ENCODE results near the gene PROX2. TPM values are rescaled to one million over a fixed set of nuclear protein-coding genes. Genes with fewer than 3 reads are reported as not detected.

Gene PROX2
- total RNA-seq, 1 experiment from 2014 or later, result not detected

DNA sequence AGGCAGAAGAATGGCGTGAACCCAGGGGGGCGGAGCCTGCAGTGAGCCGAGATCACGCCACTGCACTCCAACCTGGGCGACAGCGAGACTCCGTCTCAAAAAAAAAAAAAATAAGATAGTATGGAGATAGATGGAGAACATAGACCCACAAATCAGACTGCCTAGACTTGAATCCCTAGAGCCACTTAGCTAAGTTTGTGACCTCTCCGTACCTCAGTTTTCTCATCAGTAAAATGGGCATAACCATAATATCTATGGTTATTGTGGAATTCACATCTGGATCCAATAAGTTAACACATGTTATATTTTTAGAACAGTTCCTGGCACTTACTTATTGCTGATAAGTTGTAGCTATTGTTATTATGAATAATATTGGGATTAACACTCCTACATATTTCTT is 7.2 kb downstream of the PROX2 start:
- Histone ChIP-seq H2AFZ (no peak overlapping the region), H3K79me2 (ENCODE audit: low read depth) (no peaks in the 10 kb centered on the region), H3K9me3 (ENCODE audit: insufficient read depth, low read depth) (no peaks in the 10 kb centered on the region), H3K4me2 (no peak overlapping the region), H3K4me1 (replicated peaks; ENCODE audit: insufficient read depth) (no peaks in the 10 kb centered on the region), H3F3A (ENCODE audit: insufficient read depth, low read depth) (no peaks in the 10 kb centered on the region), H4K20me1 (ENCODE audit: insufficient read depth) (no peaks in the 10 kb centered on the region), H3K9me2 (ENCODE audit: insufficient read depth) (no peaks in the 10 kb centered on the region), H3K4me3 (no peak overlapping the region), H3K27ac (no peak overlapping the region), H3K36me3 (ENCODE audit: low read depth) (no peaks in the 10 kb centered on the region), H3K27me3 (ENCODE audit: insufficient read depth, low read depth) (peaks cover 18% of the 10 kb centered on the region)
- no TSS peak for BruUV-seq (replicated peaks)
- DNase-seq, result no peak
- CTCF ChIA-PET, result no interaction called here
- TF ChIP-seq, protein P1, sequence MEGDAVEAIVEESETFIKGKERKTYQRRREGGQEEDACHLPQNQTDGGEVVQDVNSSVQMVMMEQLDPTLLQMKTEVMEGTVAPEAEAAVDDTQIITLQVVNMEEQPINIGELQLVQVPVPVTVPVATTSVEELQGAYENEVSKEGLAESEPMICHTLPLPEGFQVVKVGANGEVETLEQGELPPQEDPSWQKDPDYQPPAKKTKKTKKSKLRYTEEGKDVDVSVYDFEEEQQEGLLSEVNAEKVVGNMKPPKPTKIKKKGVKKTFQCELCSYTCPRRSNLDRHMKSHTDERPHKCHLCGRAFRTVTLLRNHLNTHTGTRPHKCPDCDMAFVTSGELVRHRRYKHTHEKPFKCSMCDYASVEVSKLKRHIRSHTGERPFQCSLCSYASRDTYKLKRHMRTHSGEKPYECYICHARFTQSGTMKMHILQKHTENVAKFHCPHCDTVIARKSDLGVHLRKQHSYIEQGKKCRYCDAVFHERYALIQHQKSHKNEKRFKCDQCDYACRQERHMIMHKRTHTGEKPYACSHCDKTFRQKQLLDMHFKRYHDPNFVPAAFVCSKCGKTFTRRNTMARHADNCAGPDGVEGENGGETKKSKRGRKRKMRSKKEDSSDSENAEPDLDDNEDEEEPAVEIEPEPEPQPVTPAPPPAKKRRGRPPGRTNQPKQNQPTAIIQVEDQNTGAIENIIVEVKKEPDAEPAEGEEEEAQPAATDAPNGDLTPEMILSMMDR (conservative IDR thresholded peaks at IDR 0.05), result no peak
- TF ChIP-seq EZH2 (IDR thresholded peaks at IDR 0.05; ENCODE audit: low read depth), result no peak
- POLR2A ChIA-PET (ENCODE audit: unreplicated experiment), result no interaction called here
- intact Hi-C loops (cut with micrococcal nuclease; ENCODE audit: unreplicated experiment), result no loop called here

DNA sequence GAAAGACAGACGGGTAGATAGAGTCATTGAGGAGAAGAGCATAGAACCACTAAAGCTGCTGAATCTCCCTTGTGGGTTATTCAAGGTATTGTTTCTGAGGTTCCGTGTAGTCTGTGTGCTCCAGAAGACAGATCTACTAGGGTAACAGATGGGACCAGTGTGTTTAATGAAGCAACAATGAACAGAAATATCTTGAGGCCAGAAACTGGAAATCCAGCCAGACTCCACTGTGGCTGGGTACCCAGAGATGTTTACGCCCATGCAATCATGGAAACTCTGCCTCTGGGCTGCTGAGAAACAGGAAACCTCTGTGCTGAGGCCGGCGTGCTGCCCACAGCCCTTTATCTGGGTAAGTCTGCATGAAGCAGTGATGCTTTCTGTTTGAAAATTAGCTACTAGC is 8.3 kb downstream of the PROX2 start:
- no peak overlapping the region for H3K4me2 ChIP-seq
- no peak overlapping the region for H3K4me3 ChIP-seq
- no peak for DNase-seq
- no peaks in the 10 kb centered on the region for H3F3A ChIP-seq (ENCODE audit: insufficient read depth, low read depth)
- H3K27ac ChIP-seq, result no peak overlapping the region
- no peaks in the 10 kb centered on the region for H3K79me2 ChIP-seq (ENCODE audit: low read depth)
- BruUV-seq (replicated peaks), result no TSS peak
- no peaks in the 10 kb centered on the region for H4K20me1 ChIP-seq (ENCODE audit: insufficient read depth)
- no peak overlapping the region for H2AFZ ChIP-seq
- no peaks in the 10 kb centered on the region for H3K4me1 ChIP-seq (replicated peaks; ENCODE audit: insufficient read depth)
- TF ChIP-seq EZH2 (IDR thresholded peaks at IDR 0.05; ENCODE audit: low read depth), result no peak
- TF ChIP-seq, protein P1 (conservative IDR thresholded peaks at IDR 0.05), result no peak
- CTCF ChIA-PET, result interaction anchor here (0.6 kb wide), 1 partner anchor 535 kb away, joined by 4 read pairs; no protein-coding TSS in a partner anchor
- H3K36me3 ChIP-seq (ENCODE audit: low read depth), result no peaks in the 10 kb centered on the region
- POLR2A ChIA-PET (ENCODE audit: unreplicated experiment), result no interaction called here
- intact Hi-C loops (cut with micrococcal nuclease; ENCODE audit: unreplicated experiment), result no loop called here
- no peaks in the 10 kb centered on the region for H3K9me2 ChIP-seq (ENCODE audit: insufficient read depth)
- no peaks in the 10 kb centered on the region for H3K9me3 ChIP-seq (ENCODE audit: insufficient read depth, low read depth)
- H3K27me3 ChIP-seq (ENCODE audit: insufficient read depth, low read depth), result peaks cover 18% of the 10 kb centered on the region

DNA sequence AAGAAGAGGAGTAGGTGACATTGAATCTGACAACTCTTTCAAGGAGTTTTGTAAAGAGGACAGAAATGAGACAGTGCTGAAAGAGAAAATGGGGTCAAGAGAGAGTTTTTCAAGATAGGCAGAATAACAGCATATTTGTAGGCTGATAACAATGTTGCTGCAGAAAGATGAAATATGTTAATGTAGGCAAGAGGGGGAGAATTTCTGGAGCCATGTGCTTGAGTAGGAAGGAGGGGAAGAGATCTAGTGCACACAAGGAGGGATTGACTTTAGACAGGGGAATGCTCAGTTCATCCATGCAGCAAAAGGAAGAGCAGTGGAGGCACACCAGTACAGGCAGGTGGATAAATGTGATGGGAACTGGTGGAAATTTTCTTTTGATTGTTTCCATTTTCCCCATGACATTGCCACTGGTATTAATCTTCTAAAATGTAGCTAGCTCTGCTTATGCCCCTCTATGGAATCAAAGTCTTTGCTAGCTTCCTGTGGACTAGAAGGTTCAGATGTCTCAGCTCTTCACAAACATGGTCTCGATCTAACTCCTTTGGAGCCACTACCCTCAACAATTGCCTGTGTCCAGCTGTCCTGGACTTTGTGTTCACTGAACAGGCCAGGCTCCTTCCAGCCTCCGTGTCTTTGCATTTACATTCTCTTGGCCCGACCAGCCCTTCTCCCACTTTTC is 9.1 kb downstream of the PROX2 start:
- H3K4me1 ChIP-seq (replicated peaks; ENCODE audit: insufficient read depth), result no peaks in the 10 kb centered on the region
- POLR2A ChIA-PET (ENCODE audit: unreplicated experiment), result no interaction called here
- no peaks in the 10 kb centered on the region for H3K36me3 ChIP-seq (ENCODE audit: low read depth)
- no peaks in the 10 kb centered on the region for H3K9me2 ChIP-seq (ENCODE audit: insufficient read depth)
- no peaks in the 10 kb centered on the region for H3K79me2 ChIP-seq (ENCODE audit: low read depth)
- H4K20me1 ChIP-seq (ENCODE audit: insufficient read depth), result no peaks in the 10 kb centered on the region
- H3K27me3 ChIP-seq (ENCODE audit: insufficient read depth, low read depth), result peaks cover 18% of the 10 kb centered on the region
- no peaks in the 10 kb centered on the region for H3F3A ChIP-seq (ENCODE audit: insufficient read depth, low read depth)
- BruUV-seq (replicated peaks), result no TSS peak
- H3K4me2 ChIP-seq, result no peak overlapping the region
- intact Hi-C loops (cut with micrococcal nuclease; ENCODE audit: unreplicated experiment), result no loop called here
- no peaks in the 10 kb centered on the region for H3K9me3 ChIP-seq (ENCODE audit: insufficient read depth, low read depth)
- CTCF ChIA-PET, result interaction anchor here (0.6 to 0.7 kb wide), 3 partner anchors 12 to 477 kb away, joined by 3 to 21 read pairs (median 3); no protein-coding TSS in a partner anchor
- no peak overlapping the region for H2AFZ ChIP-seq
- H3K4me3 ChIP-seq, result no peak overlapping the region
- no peak overlapping the region for H3K27ac ChIP-seq
- no peak for TF ChIP-seq EZH2 (IDR thresholded peaks at IDR 0.05; ENCODE audit: low read depth)
- TF ChIP-seq, protein P1 (conservative IDR thresholded peaks at IDR 0.05), result no peak
- no peak for DNase-seq
